HepG2 (cell line): ENCODE measurements around the gene ZRANB2. TPM values are rescaled to one million over a fixed set of nuclear protein-coding genes. Genes with fewer than 3 reads are reported as not detected.

Experiments used
- CERS6 ChIP-seq: sonication (generic); formaldehyde crosslinking; IDR thresholded peaks from 2 replicates; pipeline ENCODE4 v1.5.0; 2020; ENCODE audit warnings: missing genetic modification reagents
- CREM ChIP-seq, 2 experiments: sonication (generic) in 1 of 2; formaldehyde crosslinking in 1 of 2; IDR thresholded peaks; 2 replicates each; pipeline versions ENCODE4 v1.4.0 to v1.6.1; 2016 to 2020; ENCODE audit warnings: antibody characterized with exemption in 1 of 2, mild to moderate bottlenecking in 1 of 2, missing genetic modification reagents in 1 of 2
- FOXA3 ChIP-seq: IDR thresholded peaks from 2 replicates; pipeline ENCODE4 v1.6.1; 2016; ENCODE audit warnings: missing genetic modification reagents, missing compliant biosample characterization
- GATA4 ChIP-seq: sonication (generic); IDR thresholded peaks from 2 replicates; pipeline ENCODE4 v1.6.1; 2016; ENCODE audit warnings: antibody characterized with exemption, low read depth, borderline replicate concordance
- HDAC1 ChIP-seq: sonication (generic); formaldehyde crosslinking; IDR thresholded peaks from 2 replicates; pipeline ENCODE4 v1.5.1; 2020; ENCODE audit warnings: mild to moderate bottlenecking, missing genetic modification reagents
- IRF2 ChIP-seq: IDR thresholded peaks from 2 replicates; pipeline ENCODE4 v1.6.1; 2018; ENCODE audit warnings: missing genetic modification reagents, missing compliant biosample characterization
- KMT2A ChIP-seq: sonication (generic); formaldehyde crosslinking; IDR thresholded peaks from 2 replicates; pipeline ENCODE4 v1.4.0; 2020; ENCODE audit warnings: missing genetic modification reagents
- MED1 ChIP-seq: sonication (generic); formaldehyde crosslinking; IDR thresholded peaks from 2 replicates; pipeline ENCODE4 v1.4.0; 2020; ENCODE audit warnings: missing genetic modification reagents
- NRL ChIP-seq: sonication (generic); formaldehyde crosslinking; IDR thresholded peaks from 2 replicates; pipeline ENCODE4 v1.5.0; 2020; ENCODE audit warnings: missing genetic modification reagents, mild to moderate bottlenecking, moderate library complexity, borderline replicate concordance
- PHF8 ChIP-seq: sonication (generic); formaldehyde crosslinking; IDR thresholded peaks from 2 replicates; pipeline ENCODE4 v1.5.0; 2020; ENCODE audit warnings: missing genetic modification reagents
- POLR2G ChIP-seq: fragments of 200-400 bp; formaldehyde crosslinking; IDR thresholded peaks from 2 replicates; pipeline ENCODE4 v1.6.1; 2018; ENCODE audit warnings: mild to moderate bottlenecking, low read depth, low read length, moderate library complexity
- PRMT3 ChIP-seq: sonication (generic); formaldehyde crosslinking; IDR thresholded peaks from 2 replicates; pipeline ENCODE4 v1.8.1; 2022; ENCODE audit warnings: low read depth, mild to moderate bottlenecking, moderate library complexity, missing genetic modification reagents, borderline replicate concordance
- RARG ChIP-seq: sonication (generic); formaldehyde crosslinking; IDR thresholded peaks from 2 replicates; pipeline ENCODE4 v1.4.0; 2020; ENCODE audit warnings: low read depth, mild to moderate bottlenecking, missing genetic modification reagents
- SALL2 ChIP-seq: sonication (generic); formaldehyde crosslinking; IDR thresholded peaks from 2 replicates; pipeline ENCODE4 v1.8.1; 2023; ENCODE audit warnings: mild to moderate bottlenecking, missing genetic modification reagents, inconsistent platforms
- TAF1 ChIP-seq: sonication (generic); formaldehyde crosslinking; IDR thresholded peaks from 2 replicates; pipeline ENCODE4 v1.4.0; 2020; ENCODE audit warnings: missing genetic modification reagents
- TBX2 ChIP-seq: sonication (generic); formaldehyde crosslinking; IDR thresholded peaks from 2 replicates; pipeline ENCODE4 v1.5.0; 2020; ENCODE audit warnings: missing genetic modification reagents, mild to moderate bottlenecking, borderline replicate concordance
- TEAD3 ChIP-seq: optimal IDR thresholded peaks from 2 replicates; pipeline ENCODE3; 2016; ENCODE audit warnings: borderline replicate concordance
- ZNF12 ChIP-seq: sonication (generic); formaldehyde crosslinking; IDR thresholded peaks from 2 replicates; pipeline ENCODE4 v1.5.0; 2020; ENCODE audit warnings: missing genetic modification reagents
- ZNF337 ChIP-seq: sonication (generic); formaldehyde crosslinking; IDR thresholded peaks from 2 replicates; pipeline ENCODE4 v1.5.1; 2020; ENCODE audit warnings: missing genetic modification reagents, low read depth, mild to moderate bottlenecking, borderline replicate concordance
- ZNF350 ChIP-seq: sonication (generic); formaldehyde crosslinking; IDR thresholded peaks from 2 replicates; pipeline ENCODE4 v1.4.0; 2020; ENCODE audit warnings: mild to moderate bottlenecking, low read depth, missing genetic modification reagents, borderline replicate concordance
- ZNF558 ChIP-seq: sonication (generic); formaldehyde crosslinking; IDR thresholded peaks from 2 replicates; pipeline ENCODE4 v1.9.0; 2022; ENCODE audit warnings: mild to moderate bottlenecking, missing genetic modification reagents, borderline replicate concordance
- ZNF605 ChIP-seq: sonication (generic); formaldehyde crosslinking; IDR thresholded peaks from 2 replicates; pipeline ENCODE4 v1.8.0; 2022; ENCODE audit warnings: mild to moderate bottlenecking, missing genetic modification reagents
- ZNF703 ChIP-seq: sonication (generic); formaldehyde crosslinking; IDR thresholded peaks from 2 replicates; pipeline ENCODE4 v1.5.1; 2020; ENCODE audit warnings: missing genetic modification reagents, mild to moderate bottlenecking, moderate library complexity, borderline replicate concordance
- polyA plus RNA-seq, 8 experiments: library from polyadenylated mRNA; depleted of rRNA in 3 of 8; stranded (reverse) in 7 of 8; unstranded in 1 of 8; fragments of >200 nt; fragmentation: Illumina TruSeq in 4 of 8; extraction: Trizol in 4 of 8; gene quantifications; 2 replicates each; pipeline versions ENCODE4 v1.2.1 to v1.2.3, GENCODE V29; 2011 to 2016; ENCODE audit warnings: low read depth in 4 of 8, missing spikeins in 1 of 8, mixed read lengths in 1 of 8; ENCODE audit not compliant: insufficient read depth in 1 of 8
- total RNA-seq, 5 experiments: library from RNA; depleted of rRNA; stranded (reverse); fragments of >200 nt; fragmentation: Illumina TruSeq; extraction: Trizol; gene quantifications; 2 replicates each; pipeline ENCODE4 v1.2.3, GENCODE V29; 2016; ENCODE audit warnings: low read depth in 1 of 5
- TF ChIP-seq, protein P1 (sequence below): sonication (generic); formaldehyde crosslinking; IDR thresholded peaks from 2 replicates; pipeline ENCODE4 v1.5.0; 2020; ENCODE audit warnings: missing genetic modification reagents
- TF ChIP-seq, protein P2 (sequence below): sonication (generic); formaldehyde crosslinking; IDR thresholded peaks from 2 replicates; pipeline ENCODE4 v1.9.0; 2022; ENCODE audit warnings: missing genetic modification reagents, mild to moderate bottlenecking, borderline replicate concordance

Gene ZRANB2
- total and polyA plus RNA-seq, 2 of the 13 experiments (the other 11 are each of a cell fraction or from before 2014, with no cell fraction given): 43.0 to 45.4 TPM

DNA sequence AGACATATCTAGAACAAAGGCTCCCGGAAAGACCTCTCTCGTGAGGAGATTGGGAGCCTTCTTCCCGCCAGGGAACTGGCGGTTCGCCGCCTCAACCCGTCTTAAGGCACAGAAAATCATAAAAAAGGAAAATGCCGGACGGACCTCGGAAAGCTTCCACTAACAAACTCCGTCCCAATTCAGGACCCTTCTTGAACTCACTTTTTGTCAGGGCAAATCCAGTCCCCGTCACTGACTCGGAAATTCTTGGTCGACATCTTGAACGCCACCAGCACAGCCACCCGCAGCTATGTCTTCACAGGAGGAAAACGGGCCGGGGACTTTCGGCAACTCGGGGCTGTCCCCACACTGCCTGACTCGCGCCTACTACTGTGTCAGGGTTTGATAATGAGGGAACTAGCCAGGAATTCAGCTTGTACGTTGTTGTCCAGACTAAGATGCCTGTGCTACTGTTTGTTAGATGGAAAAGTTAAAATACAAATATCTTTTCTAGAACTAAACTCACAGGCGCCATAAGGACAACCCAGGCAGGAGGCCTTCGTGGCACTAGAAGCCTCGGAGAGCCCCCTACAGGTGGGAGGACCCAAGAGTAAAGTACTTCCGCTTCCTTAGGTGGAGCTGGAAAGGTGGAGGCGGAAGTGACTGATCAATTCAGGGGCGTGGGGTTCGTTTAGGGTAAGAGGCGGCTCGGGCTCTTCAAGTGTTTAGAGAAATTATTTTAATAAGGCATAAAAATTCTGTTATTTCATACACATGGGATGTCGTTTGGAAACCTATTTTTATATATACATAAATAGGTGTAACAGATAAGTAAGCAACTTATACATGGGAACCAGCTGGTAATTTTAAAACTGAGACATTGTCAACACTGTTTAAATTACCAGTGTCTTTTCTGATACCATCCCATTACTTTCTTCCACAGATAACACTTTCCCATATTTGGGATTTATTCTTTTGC is at the start of gene ZRANB2 (continued):
- TF ChIP-seq POLR2G: peak; percentile 91
- peak; percentile 43 for TF ChIP-seq MED1 (CRISPR knock-in tag)
- TF ChIP-seq CERS6: no peak
- TF ChIP-seq, protein P1, sequence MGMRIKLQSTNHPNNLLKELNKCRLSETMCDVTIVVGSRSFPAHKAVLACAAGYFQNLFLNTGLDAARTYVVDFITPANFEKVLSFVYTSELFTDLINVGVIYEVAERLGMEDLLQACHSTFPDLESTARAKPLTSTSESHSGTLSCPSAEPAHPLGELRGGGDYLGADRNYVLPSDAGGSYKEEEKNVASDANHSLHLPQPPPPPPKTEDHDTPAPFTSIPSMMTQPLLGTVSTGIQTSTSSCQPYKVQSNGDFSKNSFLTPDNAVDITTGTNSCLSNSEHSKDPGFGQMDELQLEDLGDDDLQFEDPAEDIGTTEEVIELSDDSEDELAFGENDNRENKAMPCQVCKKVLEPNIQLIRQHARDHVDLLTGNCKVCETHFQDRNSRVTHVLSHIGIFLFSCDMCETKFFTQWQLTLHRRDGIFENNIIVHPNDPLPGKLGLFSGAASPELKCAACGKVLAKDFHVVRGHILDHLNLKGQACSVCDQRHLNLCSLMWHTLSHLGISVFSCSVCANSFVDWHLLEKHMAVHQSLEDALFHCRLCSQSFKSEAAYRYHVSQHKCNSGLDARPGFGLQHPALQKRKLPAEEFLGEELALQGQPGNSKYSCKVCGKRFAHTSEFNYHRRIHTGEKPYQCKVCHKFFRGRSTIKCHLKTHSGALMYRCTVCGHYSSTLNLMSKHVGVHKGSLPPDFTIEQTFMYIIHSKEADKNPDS (CRISPR knock-in tag): no peak
- TF ChIP-seq FOXA3: 0 out of 2 replicates have a peak, but pooled peaks have one; percentile 26
- TF ChIP-seq, protein P2, sequence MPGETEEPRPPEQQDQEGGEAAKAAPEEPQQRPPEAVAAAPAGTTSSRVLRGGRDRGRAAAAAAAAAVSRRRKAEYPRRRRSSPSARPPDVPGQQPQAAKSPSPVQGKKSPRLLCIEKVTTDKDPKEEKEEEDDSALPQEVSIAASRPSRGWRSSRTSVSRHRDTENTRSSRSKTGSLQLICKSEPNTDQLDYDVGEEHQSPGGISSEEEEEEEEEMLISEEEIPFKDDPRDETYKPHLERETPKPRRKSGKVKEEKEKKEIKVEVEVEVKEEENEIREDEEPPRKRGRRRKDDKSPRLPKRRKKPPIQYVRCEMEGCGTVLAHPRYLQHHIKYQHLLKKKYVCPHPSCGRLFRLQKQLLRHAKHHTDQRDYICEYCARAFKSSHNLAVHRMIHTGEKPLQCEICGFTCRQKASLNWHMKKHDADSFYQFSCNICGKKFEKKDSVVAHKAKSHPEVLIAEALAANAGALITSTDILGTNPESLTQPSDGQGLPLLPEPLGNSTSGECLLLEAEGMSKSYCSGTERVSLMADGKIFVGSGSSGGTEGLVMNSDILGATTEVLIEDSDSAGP (CRISPR knock-in tag): peak; percentile 41; the same call in 1 of the 2 replicates
- TF ChIP-seq ZNF558 (CRISPR knock-in tag): 0 out of 2 replicates have a peak, but pooled peaks have one; percentile 46
- TF ChIP-seq TEAD3 (CRISPR knock-in tag): no peak
- no peak for TF ChIP-seq ZNF703
- TF ChIP-seq RARG (CRISPR knock-in tag): no peak
- TF ChIP-seq SALL2 (CRISPR knock-in tag): peak; percentile 69; the same call in 1 of the 2 replicates
- no peak for TF ChIP-seq ZNF605
- TF ChIP-seq ZNF350 (CRISPR knock-in tag): peak; percentile 56; the same call in 1 of the 2 replicates
- no peak for TF ChIP-seq ZNF337 (CRISPR knock-in tag)
- TF ChIP-seq GATA4: 0 out of 2 replicates have a peak, but pooled peaks have one; percentile 56
- peak; percentile 91 for TF ChIP-seq PHF8 (CRISPR knock-in tag)
- TF ChIP-seq PRMT3 (CRISPR knock-in tag): no peak
- TF ChIP-seq KMT2A (CRISPR knock-in tag): 0 out of 2 replicates have a peak, but pooled peaks have one; percentile 49
- TF ChIP-seq CREM (IDR thresholded peaks at IDR 0.05): peak; percentile 76
- TF ChIP-seq CREM (CRISPR knock-in tag; IDR thresholded peaks at IDR 0.05): no peak
- TF ChIP-seq TAF1 (CRISPR knock-in tag): peak; percentile 79
- no peak for TF ChIP-seq NRL (CRISPR knock-in tag)
- TF ChIP-seq IRF2: peak; percentile 57; the same call in 1 of the 2 replicates
- TF ChIP-seq TBX2 (CRISPR knock-in tag): 0 out of 2 replicates have a peak, but pooled peaks have one; percentile 6
- peak; percentile 11; the same call in 1 of the 2 replicates for TF ChIP-seq ZNF12
- TF ChIP-seq HDAC1: peak; percentile 77; the same call in 1 of the 2 replicates
